Cardiac muscle cell (in vitro differentiated cells and primary cell): ENCODE measurements around the gene PCGF2. TPM values are rescaled to one million over a fixed set of nuclear protein-coding genes. Genes with fewer than 3 reads are reported as not detected.

Experiments used
- DNase-seq, 2 donors: peaks; one replicate each; pipeline versions ENCODE4 v3.0.0 to v3.0.0-alpha.2; 2010 to 2017; ENCODE audit warnings: low read depth in 1 of 2, low spot score in 1 of 2
- H3K27ac ChIP-seq: fragments of 200-600 bp; sonication (generic); 2 replicates; pipeline ENCODE4 v1.5.1; 2016
- H3K27me3 ChIP-seq: fragments of 200-600 bp; sonication (generic); 2 replicates; pipeline ENCODE4 v1.6.0; 2016; ENCODE audit warnings: control low read depth
- H3K36me3 ChIP-seq: fragments of 200-600 bp; sonication (generic); 2 replicates; pipeline ENCODE4 v1.5.1; 2016; ENCODE audit warnings: control low read depth
- H3K4me1 ChIP-seq: fragments of 200-600 bp; sonication (generic); 2 replicates; pipeline ENCODE4 v1.8.1; 2017; ENCODE audit warnings: low read depth, mild to moderate bottlenecking, mixed run types
- H3K4me3 ChIP-seq: fragments of 200-600 bp; sonication (generic); 2 replicates; pipeline ENCODE4 v1.5.1; 2016; ENCODE audit warnings: mild to moderate bottlenecking
- H3K9me3 ChIP-seq: fragments of 200-600 bp; sonication (generic); 2 replicates; pipeline ENCODE4 v1.5.1; 2017; ENCODE audit warnings: low read depth, mild to moderate bottlenecking, control low read depth
- CTCF ChIP-seq: IDR thresholded peaks from 2 replicates; pipeline ENCODE4 v1.5.1; 2012; ENCODE audit warnings: low read depth, mild to moderate bottlenecking, low read length
- polyA plus RNA-seq: library from polyadenylated mRNA; unstranded; fragments of >200 nt; fragmentation: Nextera tagmentation; extraction: Ambion mirVana; gene quantifications from 2 replicates; pipeline ENCODE4 v1.2.1, GENCODE V29; 2016
- total RNA-seq: library from RNA; depleted of rRNA; stranded (reverse); fragments of >200 nt; gene quantifications from 2 replicates; pipeline ENCODE4 v1.2.3, GENCODE V29; 2016

PCGF2 gene
- total RNA-seq (14.4 and 21.7 TPM in 2 replicates), polyA plus RNA-seq (10.7 and 12.2 TPM in 2 replicates)

GRCh38 chr17:38748149-38748891 lies at the start of gene PCGF2:
Gene PCGF2 (minus strand): TSS chr17:38748336. CDS start chr17:38740402, 7,934 bp downstream.
- peak within 1 kb of the TSS; percentile 97 for H3K4me3 ChIP-seq
- DNase-seq, result peak; percentile 95
- H3K4me1 ChIP-seq, result peaks cover 12% of the 10 kb centered on the region
- peak within 1 kb of the TSS; percentile 76 for H3K27ac ChIP-seq
- no peaks in the 10 kb centered on the region for H3K27me3 ChIP-seq
- TF ChIP-seq CTCF, result no peak
- H3K9me3 ChIP-seq, result no peaks in the 10 kb centered on the region
- no peaks in the 10 kb centered on the region for H3K36me3 ChIP-seq

- H3K27me3 ChIP-seq, result no peaks in the 10 kb centered on the region
- H3K4me1 ChIP-seq, result peaks cover 14% of the 10 kb centered on the region
- no peak for TF ChIP-seq CTCF
- no peak for DNase-seq
- H3K36me3 ChIP-seq, result peaks cover 15% of the 10 kb centered on the region
- no peaks in the 10 kb centered on the region for H3K9me3 ChIP-seq
- peak overlapping the region; percentile 100 for H3K27ac ChIP-seq
- H3K4me3 ChIP-seq, result peak overlapping the region; percentile 88
Observed at GRCh38 chr17:38797828-38798227, 49.7 kb upstream of the PCGF2 start.

- Histone ChIP-seq H3K4me3 (no peak overlapping the region), H3K9me3 (no peaks in the 10 kb centered on the region), H3K27me3 (no peaks in the 10 kb centered on the region), H3K36me3 (peaks cover 10% of the 10 kb centered on the region), H3K27ac (no peak overlapping the region), H3K4me1 (peaks cover 20% of the 10 kb centered on the region)
- DNase-seq, result peak in 1 of 2 donors; percentile 17
- TF ChIP-seq CTCF, result no peak
Observed at GRCh38 chr17:38797158-38797490, 49.0 kb upstream of the PCGF2 start.

GRCh38 chr17:38796451-38797157 lies 48.5 kb upstream of the PCGF2 start:
- H3K27ac ChIP-seq, result no peak overlapping the region
- H3K4me1 ChIP-seq, result peaks cover 20% of the 10 kb centered on the region
- H3K9me3 ChIP-seq, result no peaks in the 10 kb centered on the region
- no peak overlapping the region for H3K4me3 ChIP-seq
- H3K27me3 ChIP-seq, result no peaks in the 10 kb centered on the region
- peaks cover 6% of the 10 kb centered on the region for H3K36me3 ChIP-seq
- no peak for DNase-seq
- no peak for TF ChIP-seq CTCF

- DNase-seq, result no peak
- Histone ChIP-seq H3K27me3 (no peaks in the 10 kb centered on the region), H3K9me3 (no peaks in the 10 kb centered on the region), H3K4me3 (no peak overlapping the region), H3K36me3 (no peaks in the 10 kb centered on the region), H3K4me1 (peaks cover 25% of the 10 kb centered on the region), H3K27ac (no peak overlapping the region)
- no peak for TF ChIP-seq CTCF
Observed at GRCh38 chr17:38794221-38794620, 46.1 kb upstream of the PCGF2 start.
